Testis (tissue), 3 donors: ENCODE measurements around the gene TBX4. TPM values are rescaled to one million over a fixed set of nuclear protein-coding genes. Genes with fewer than 3 reads are reported as not detected.

Source experiments
- DNase-seq: peaks from one replicate; pipeline ENCODE4 v3.0.0-alpha.2; 2019
- H3K27ac ChIP-seq, 2 donors: fragments of 200-600 bp; sonication (generic); one replicate each; pipeline ENCODE4 v1.5.1; 2019
- H3K27me3 ChIP-seq: fragments of 200-600 bp; sonication (generic); one replicate; pipeline ENCODE4 v1.5.1; 2019
- H3K36me3 ChIP-seq: fragments of 200-600 bp; sonication (generic); one replicate; pipeline ENCODE4 v1.5.1; 2017; ENCODE audit warnings: low read depth; ENCODE audit errors: missing control alignments
- H3K4me1 ChIP-seq: fragments of 200-600 bp; sonication (generic); one replicate; pipeline ENCODE4 v1.5.1; 2019
- H3K4me3 ChIP-seq, 2 donors: fragments of 200-600 bp; sonication (generic); one replicate each; pipeline ENCODE4 v1.5.1; 2017 to 2019
- H3K9me3 ChIP-seq: fragments of 200-600 bp; sonication (generic); one replicate; pipeline ENCODE4 v1.5.1; 2017
- POLR2A ChIP-seq: fragments of 450-650 bp; IDR thresholded peaks from one replicate; pipeline ENCODE4 v1.6.1; 2017; ENCODE audit warnings: antibody characterized with exemption, mild to moderate bottlenecking, moderate library complexity
- WGBS, 2 donors: methylation state at CpG; one replicate each; pipeline ENCODE4 v1.1.5; 2018; 5-methylcytosine and 5-hydroxymethylcytosine counted together
- intact Hi-C: fragments of 100-400 bp; cut with DNase I; formaldehyde crosslinking; loops from one replicate; pipeline ENCODE4 v1.15.1; 2023; ENCODE audit warnings: low total_unique reads
- polyA plus RNA-seq: library from polyadenylated mRNA; stranded (reverse); fragments of 350-450 nt; fragmentation: Illumina TruSeq; extraction: RNeasy Lipid Tissue Mini Kit (QIAGEN cat#74804); gene quantifications from one replicate; pipeline ENCODE4 v1.2.3, GENCODE V29; 2014; ENCODE audit warnings: low read depth, low replicate concordance; ENCODE audit not compliant: insufficient read depth
- total RNA-seq, 2 donors: library from RNA; depleted of rRNA; stranded (reverse); fragments of >200 nt; gene quantifications; one replicate each; pipeline ENCODE4 v1.2.3, GENCODE V29; 2016
- TF ChIP-seq, protein P1 (sequence below), 3 experiments: fragments of 450-650 bp in 2 of 3; fragments of 200-600 bp in 1 of 3; sonication (generic) in 1 of 3; IDR thresholded peaks; one replicate each; pipeline ENCODE4 v1.5.1; 2016 to 2019; ENCODE audit warnings: antibody characterized with exemption in 3 of 3, mild to moderate bottlenecking in 2 of 3, moderate library complexity in 1 of 3

The TBX4 gene
- total and polyA plus RNA-seq, 3 donors from 2014 or later: 1.5 to 3.2 (median 1.7) TPM

DNA sequence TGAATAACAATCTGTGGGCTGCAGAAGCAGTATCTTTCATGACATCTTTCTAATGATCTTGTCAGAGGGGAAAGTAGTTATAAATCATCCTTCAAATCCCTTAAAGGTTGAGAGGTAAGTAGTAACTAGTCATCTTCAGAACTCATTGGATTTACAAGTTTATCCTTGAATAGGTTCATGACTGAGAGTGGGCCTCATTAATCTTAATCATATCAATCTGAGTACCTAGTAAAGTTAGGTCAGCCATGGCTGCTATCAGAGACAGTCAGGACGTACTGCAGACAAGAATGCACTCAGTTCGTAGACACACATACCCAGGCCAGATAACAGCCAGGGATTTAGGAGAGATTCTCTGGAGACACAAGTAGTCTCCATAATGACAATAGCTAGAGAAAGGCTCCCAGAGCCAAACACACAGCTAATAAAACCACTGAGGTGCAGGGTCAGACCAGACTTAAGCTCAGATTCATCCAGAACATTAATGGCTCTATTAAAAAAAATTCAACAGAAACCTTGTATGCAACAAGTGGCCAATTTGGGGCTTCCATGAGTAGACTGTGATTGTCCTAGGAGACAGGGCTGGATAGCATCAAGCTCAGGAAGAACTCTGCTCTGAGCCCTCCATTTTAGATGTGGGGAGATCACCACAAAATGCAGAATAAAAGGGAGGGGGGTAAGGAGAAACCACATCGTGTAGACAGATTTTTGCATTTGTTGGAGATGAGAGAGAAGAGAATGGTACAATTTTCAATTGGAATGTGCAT is 65.8 kb downstream of the TBX4 start:
- H3K4me1 ChIP-seq: no peaks in the 10 kb centered on the region
- H3K36me3 ChIP-seq: no peaks in the 10 kb centered on the region
- no peaks in the 10 kb centered on the region for H3K27me3 ChIP-seq
- WGBS, 2 donors: 48 to 51% methylated on average over 3 of the region's 3 CpGs
- no peak overlapping the region for H3K4me3 ChIP-seq
- TF ChIP-seq, protein P1, sequence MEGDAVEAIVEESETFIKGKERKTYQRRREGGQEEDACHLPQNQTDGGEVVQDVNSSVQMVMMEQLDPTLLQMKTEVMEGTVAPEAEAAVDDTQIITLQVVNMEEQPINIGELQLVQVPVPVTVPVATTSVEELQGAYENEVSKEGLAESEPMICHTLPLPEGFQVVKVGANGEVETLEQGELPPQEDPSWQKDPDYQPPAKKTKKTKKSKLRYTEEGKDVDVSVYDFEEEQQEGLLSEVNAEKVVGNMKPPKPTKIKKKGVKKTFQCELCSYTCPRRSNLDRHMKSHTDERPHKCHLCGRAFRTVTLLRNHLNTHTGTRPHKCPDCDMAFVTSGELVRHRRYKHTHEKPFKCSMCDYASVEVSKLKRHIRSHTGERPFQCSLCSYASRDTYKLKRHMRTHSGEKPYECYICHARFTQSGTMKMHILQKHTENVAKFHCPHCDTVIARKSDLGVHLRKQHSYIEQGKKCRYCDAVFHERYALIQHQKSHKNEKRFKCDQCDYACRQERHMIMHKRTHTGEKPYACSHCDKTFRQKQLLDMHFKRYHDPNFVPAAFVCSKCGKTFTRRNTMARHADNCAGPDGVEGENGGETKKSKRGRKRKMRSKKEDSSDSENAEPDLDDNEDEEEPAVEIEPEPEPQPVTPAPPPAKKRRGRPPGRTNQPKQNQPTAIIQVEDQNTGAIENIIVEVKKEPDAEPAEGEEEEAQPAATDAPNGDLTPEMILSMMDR (IDR thresholded peaks at IDR 0.05): no peak
- TF ChIP-seq POLR2A: no peak
- no peak overlapping the region for H3K27ac ChIP-seq
- H3K9me3 ChIP-seq: no peaks in the 10 kb centered on the region
- intact Hi-C loops: no loop called here
- no peak for DNase-seq

DNA sequence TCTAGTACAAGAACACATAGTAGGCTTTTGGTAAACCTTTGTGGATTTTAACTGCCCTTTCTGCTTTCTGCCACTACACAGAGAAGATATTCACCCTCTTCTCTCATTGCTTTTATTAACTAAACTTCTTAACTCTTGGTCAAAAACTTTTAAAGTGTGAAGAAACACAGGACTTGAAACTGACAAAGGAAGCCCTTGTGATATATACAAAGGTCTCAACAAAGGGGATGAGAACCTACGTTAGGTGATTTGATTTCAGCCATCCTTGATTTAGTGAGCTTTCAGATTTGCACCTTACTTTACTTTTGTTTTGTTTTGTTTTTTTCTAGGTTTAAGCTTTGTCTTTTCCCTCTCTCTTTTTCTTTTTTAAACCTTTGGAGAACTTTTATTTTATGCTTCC is 66.9 kb downstream of the TBX4 start:
- no peaks in the 10 kb centered on the region for H3K9me3 ChIP-seq
- H3K27ac ChIP-seq: no peak overlapping the region
- no peaks in the 10 kb centered on the region for H3K4me1 ChIP-seq
- WGBS, 2 donors: 54 to 71% methylated on average over 1 of the region's 1 CpG
- TF ChIP-seq, protein P1 (IDR thresholded peaks at IDR 0.05): no peak
- no peak for TF ChIP-seq POLR2A
- no peaks in the 10 kb centered on the region for H3K27me3 ChIP-seq
- no peak overlapping the region for H3K4me3 ChIP-seq
- DNase-seq: no peak
- H3K36me3 ChIP-seq: no peaks in the 10 kb centered on the region
- intact Hi-C loops: no loop called here

DNA sequence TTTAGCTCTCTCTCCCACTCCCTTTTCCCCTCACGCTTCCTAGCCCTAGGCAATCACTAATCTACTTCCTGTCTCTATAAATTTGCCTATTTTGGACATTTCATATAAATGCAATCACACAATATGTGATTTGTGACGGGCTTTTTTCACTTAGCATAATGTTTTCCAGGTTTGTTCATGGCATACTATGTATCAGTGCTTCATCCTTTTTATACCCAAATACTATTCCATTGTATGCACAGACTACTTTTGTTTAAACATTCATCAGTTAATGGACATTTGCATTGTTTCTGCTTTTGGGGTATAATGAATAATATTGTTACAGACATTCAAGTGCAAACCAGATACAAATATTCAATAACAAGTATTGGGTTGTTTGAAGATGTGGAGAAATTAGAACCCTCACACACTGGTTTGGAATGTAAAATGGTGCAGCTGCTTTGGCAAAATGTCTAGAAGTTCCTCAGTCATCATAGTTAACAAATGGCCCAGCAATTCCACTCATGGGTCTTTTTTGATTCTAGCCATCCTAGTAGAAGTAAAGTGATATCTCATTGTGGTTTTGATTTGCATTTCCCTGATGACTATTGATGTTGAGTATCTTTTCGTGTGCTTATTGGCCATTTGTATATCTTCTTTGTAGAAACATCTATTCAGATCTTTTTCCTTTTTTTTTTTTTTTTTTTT is 67.7 kb downstream of the TBX4 start:
- H3K27me3 ChIP-seq: no peaks in the 10 kb centered on the region
- DNase-seq: no peak
- 76 to 81% methylated on average over 3 of the region's 3 CpGs for WGBS, 2 donors
- no peaks in the 10 kb centered on the region for H3K36me3 ChIP-seq
- H3K4me1 ChIP-seq: no peaks in the 10 kb centered on the region
- intact Hi-C loops: no loop called here
- no peak overlapping the region for H3K27ac ChIP-seq
- no peaks in the 10 kb centered on the region for H3K9me3 ChIP-seq
- TF ChIP-seq, protein P1 (IDR thresholded peaks at IDR 0.05): no peak
- no peak for TF ChIP-seq POLR2A
- no peak overlapping the region for H3K4me3 ChIP-seq

DNA sequence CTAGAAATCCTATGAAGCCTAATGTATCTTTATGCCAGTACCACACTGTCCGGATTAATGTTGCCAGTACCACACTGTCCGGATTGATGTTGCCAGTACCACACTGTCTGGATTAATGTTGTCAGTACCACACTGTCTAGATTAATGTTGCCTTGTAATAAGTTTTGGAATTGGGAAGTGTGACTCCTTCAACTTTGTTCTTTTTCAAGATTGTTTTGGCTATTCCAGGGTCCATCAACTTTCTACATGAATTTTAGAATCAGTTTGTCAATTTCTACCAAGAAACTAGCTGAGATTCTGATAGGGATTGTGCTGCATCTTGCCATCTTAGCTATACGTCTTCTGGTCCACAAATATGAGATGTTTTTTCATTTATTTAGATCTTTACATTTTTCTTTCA is 68.7 kb downstream of the TBX4 start:
- intact Hi-C loops: no loop called here
- Histone ChIP-seq H3K9me3 (no peaks in the 10 kb centered on the region), H3K4me3 (no peak overlapping the region), H3K36me3 (no peaks in the 10 kb centered on the region), H3K27me3 (no peaks in the 10 kb centered on the region), H3K27ac (no peak overlapping the region), H3K4me1 (no peaks in the 10 kb centered on the region)
- DNase-seq: no peak
- no peak for TF ChIP-seq POLR2A
- TF ChIP-seq, protein P1 (IDR thresholded peaks at IDR 0.05): no peak
- WGBS, 2 donors: 68 to 70% methylated on average over 3 of the region's 3 CpGs
